Measurements from ENCODE around the gene OSR1.
A peak's percentile ranks its signal among the peaks of the same experiment; 100 is the strongest.

OSR1 gene

GRCh38 chr2:19359021-19359357 is 566 bp upstream of the OSR1 start:
- no peak for DNase-seq (ENCODE audit: low read depth in 2 of 2)

DNA sequence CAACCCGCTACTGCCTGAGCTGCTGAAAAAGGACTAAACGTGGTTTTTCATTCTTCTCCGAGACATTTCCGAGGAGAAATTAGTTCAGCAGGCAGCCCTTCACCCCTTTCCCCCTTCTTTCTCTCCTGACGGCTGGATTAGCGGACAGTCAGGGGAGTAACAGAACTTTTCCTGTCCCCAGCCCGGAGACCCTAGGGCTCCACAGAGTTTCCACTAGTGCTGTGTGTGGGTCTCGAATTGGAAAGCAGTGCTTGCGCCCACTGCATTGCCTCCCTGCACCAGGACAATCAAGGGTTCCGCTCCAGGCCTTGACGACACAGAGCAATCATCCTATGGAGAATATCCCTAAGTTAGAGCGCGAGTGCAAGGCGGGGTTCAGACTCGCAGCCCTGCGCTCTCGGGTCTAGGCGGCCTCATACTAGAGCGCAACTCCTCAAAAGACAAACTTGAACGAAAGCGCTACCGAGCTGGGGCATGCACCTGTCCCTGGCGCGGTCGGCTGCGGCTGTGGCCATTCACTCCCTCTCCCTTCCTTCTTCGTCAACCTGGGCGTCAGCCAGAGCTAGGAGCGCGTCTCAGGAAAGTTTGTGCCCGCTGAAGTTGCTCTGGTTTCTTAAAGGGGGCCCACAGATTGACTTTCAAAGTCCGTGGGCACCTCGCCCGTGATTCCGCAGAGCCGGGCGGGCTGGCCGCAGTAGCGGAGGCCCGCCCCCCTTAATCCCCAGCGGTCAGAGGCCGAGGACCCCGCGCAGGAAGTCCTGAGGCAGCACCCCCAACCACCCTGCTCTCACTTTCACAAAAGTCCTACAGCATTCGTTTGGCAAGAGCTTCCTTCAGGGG is 801 bp downstream of the OSR1 start:
- DNase-seq (ENCODE audit: low read depth in 2 of 2) = no peak

- DNase-seq (ENCODE audit: low read depth in 2 of 2) = no peak
These were observed 1.6 kb downstream of the OSR1 start for GRCh38 chr2:19356545-19357401.

- DNase-seq (ENCODE audit: low read depth in 2 of 2) = no peak
These were observed 2.4 kb downstream of the OSR1 start for GRCh38 chr2:19355931-19356544.

- DNase-seq (ENCODE audit: low read depth in 2 of 2) = no peak
These were observed 3.0 kb downstream of the OSR1 start for GRCh38 chr2:19355416-19355821.

DNA sequence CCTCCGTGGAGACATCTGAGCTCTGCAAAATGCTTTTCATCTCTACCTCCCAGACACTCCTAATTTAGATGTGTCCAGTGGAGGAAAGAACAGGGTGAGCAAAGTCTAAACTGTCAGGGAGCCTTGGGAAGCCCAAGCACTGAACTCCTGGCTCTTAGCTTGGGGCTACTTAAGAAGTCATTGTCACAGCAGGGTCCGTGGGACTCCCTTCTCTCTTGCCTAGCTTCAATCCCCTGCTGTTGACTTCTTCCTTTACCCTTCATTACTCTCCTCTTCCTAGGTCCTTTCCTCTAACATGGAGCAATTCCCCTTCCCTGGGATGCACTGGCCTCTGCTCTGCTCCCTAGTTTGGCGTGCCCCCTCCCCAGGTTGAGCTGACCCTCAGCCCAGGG is 3.4 kb downstream of the OSR1 start:
- DNase-seq (ENCODE audit: low read depth in 2 of 2) = no peak

DNA sequence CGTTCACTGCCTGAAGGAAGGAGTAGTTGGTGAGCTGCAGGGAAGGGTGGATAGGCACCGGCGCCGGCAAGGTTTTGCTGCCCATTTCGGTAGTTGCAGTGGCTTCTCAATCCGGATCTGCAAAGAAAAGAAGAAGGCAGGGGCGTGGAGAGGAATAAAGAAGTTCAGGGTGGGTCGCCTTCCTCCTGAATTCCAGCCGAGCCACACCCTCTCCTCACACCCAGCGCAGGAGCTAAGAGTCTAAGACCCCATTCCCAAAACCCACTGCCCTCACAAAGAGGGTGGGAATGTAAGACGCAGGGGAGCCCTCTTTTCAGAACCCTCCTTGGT is 4.7 kb downstream of the OSR1 start:
- DNase-seq (ENCODE audit: low read depth in 2 of 2) = no peak

DNA sequence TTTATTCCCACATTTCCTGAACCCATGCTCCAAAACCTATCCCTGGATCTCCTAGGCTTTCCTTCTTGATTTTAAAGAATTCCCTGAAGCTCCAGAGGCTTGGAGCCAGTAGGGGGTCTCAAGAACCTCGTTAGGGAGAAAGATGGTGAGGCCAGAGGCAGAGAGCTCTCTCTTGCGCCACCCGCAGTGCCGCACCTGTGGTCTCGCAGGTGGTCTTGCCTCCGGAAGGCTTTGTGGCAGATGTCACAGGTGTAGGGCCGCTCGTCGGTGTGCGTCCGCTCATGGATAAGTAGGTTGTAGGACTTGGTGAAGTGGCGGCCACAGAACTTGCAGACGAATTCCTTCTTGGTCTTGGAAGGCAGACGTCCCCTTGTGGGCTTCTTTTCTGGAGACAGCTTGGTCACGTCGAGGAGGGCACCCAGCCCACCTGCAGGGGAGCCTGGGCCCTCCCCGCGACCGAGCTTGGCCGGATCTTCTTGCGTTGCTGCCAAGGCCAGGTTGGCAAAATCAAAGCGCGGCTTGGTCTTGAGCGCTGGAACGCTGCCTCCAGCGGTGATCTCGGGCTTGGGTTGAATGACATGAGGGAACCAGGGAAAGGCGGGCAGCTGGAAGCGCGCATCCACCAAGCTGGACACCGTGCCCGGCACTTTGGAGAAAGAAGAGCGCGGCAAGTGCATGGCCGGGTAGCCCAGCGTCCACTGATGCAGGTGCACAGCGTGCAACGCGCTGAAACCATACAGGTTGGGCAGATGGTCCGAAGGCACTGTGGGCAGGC is 5.3 kb downstream of the OSR1 start:
- no peak for DNase-seq (ENCODE audit: low read depth in 2 of 2)

DNA sequence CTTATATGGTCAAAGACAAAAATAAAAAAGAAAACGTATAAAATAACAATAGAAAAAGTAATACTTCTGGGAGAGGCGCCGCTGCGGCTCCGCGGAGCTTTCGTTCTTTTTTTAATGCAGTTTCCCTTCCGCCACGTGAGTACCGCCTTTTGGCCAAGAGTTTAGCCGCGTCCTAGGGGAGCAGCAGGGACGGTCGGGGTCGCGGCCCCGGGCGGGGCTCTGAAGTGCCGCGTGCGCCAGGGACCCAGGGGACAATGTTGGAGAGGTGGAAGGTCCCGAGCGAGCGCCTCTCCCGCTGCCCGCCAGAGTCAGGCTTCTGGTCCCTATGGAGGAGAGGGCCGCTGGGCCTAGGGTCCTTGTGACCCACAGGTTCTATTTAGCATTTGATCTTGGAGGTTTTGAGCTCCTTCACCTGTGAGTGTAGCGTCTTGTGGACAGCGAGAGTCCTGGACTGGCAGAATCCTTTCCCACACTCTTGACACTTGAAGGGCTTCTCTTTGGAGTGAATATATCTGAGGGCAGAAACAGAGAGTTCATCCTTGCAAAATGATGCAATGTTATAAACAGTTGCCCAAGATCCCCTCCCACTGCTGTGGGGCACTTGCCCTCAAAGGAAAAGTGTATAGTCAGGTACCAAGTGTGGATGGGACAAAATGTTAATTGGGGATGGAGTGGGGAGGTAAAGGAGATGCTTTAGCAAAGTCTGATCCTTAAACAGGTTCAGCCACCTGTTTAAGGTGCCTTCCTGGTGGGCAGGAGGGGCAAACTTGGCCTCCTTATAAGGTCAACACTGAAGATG is 6.3 kb downstream of the OSR1 start:
- DNase-seq (ENCODE audit: low read depth in 2 of 2) = no peak

DNA sequence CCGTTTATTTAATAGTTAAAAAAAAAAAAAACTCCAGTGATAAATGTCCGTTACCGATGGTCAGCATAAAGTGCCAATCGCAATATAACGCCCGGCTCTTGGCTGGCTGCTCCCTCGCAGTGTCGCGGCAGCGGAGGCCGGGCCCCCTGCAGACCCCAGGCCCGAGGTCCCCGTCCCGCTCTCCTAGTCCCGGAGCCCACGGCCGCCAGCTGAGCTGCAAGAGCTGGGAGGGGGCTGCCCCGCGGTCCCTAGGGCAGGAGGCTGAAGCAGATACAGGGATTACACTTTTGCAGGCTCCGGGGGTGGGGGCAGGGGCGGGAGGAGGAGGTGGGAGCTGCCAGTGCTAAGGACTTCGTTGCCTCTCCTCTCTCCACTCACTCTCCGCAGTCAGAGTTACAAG is 6.9 kb downstream of the OSR1 start:
- DNase-seq (ENCODE audit: low read depth in 2 of 2) = no peak

- DNase-seq (ENCODE audit: low read depth in 2 of 2) = no peak
These were observed 7.6 kb downstream of the OSR1 start for GRCh38 chr2:19350678-19351401.

- no peak for DNase-seq (ENCODE audit: low read depth in 2 of 2)
These were observed 8.3 kb downstream of the OSR1 start for GRCh38 chr2:19349911-19350677.

GRCh38 chr2:19348692-19349091 is 9.7 kb downstream of the OSR1 start:
- no peak for DNase-seq (ENCODE audit: low read depth in 2 of 2)

DNA sequence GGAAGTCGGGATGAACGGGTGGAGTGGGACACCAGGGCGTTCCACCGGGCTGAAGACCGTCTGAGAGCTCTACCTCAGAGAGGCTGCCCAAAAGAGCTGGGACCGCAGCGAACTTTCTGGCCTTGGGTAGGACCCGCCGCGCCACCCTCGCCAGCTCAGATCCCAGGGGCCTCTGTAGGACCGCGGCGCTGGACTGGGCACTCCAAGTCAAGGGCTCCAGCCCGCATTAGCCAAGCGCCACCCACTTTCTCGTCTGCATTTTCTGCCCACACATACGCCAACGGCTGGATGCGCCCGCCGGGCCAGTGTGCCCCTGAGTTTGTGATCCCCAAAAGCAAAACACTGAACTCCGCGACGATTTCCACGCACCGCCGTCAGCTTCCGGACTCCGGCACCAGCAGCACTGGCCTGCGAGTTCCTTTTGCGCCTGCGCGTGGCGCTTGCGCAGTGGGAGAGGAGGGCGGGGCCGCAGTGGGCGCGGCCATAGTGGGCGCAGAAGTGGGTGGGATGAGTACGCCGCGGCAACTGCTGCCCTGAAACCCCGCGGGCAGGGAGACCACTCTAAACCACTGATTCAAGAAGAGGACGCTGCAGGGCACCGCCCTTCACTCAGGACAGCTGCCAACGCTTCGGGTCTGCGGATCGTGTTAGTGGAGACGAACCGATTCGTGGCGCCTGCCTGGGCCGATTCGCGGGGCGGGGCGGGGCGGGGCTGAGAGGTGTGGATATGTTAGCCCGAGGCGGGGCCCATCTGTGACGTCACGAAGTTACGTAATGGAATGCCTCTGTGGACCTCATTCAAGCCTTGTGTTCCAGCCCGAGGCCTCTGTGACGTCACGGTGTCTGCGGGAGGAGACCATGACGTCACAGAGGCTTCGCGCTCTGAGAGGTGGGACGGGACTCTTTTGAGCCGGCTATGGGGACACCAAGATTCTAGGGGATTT is 10.5 kb downstream of the OSR1 start:
- peak; percentile 89 to 94 for DNase-seq (ENCODE audit: low read depth in 2 of 2)

- DNase-seq (ENCODE audit: low read depth in 2 of 2) = no peak
These were observed 11.3 kb downstream of the OSR1 start for GRCh38 chr2:19346983-19347618.

DNA sequence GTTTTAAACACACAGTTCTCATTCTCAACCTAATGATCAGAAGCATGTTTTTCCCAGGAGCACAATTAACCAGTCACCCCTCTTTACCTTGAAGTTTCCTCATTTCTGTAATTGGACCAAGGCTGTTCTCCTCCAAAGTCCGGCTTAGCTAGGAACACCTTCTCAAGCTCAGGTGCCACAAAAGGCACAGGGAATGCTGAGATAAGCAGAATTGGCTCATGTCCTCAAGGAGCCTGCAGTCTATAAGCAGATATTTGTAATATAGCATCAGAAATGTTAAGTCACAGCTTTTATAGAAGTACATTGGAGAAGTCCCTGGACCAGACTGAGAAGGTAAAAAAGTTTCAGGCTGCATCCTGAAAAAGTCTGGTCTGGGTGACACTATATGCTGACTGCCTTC is 20.7 kb downstream of the OSR1 start:
- no peak for DNase-seq (ENCODE audit: low read depth in 2 of 2)

GRCh38 chr2:19337202-19337601 is 21.2 kb downstream of the OSR1 start:
- DNase-seq (ENCODE audit: low read depth in 2 of 2) = no peak

- no peak for DNase-seq (ENCODE audit: low read depth in 2 of 2)
These were observed 21.6 kb downstream of the OSR1 start for GRCh38 chr2:19336781-19337180.
